Measurements from ENCODE around the gene ZNRF2.

ZNRF2 gene

DNA sequence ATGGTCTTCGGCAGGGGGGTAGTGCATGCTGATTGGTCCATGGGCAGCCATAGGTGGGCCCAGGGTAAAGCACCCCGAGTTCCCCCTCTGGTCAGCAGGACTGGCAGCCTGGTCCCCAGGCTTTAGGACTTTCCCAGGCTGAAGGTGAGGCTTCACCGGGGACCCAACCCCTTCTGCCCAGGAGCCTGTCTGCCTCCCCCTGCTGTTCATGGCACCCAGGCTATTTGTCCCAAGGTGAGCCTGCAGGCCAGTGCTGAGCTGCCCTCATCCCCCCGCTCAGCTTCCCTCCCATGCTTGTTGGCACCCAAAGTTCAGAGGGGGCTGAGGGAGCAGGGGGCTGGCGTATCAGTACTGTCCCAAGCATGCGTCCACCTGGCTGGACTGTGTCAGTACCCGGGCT is 38.5 kb upstream of the ZNRF2 start:
- DNase-seq (ENCODE audit: low read depth): no peak
- H3K4me3 ChIP-seq (ENCODE audit: low read depth, low read length): no peak overlapping the region
- TF ChIP-seq, protein P1, sequence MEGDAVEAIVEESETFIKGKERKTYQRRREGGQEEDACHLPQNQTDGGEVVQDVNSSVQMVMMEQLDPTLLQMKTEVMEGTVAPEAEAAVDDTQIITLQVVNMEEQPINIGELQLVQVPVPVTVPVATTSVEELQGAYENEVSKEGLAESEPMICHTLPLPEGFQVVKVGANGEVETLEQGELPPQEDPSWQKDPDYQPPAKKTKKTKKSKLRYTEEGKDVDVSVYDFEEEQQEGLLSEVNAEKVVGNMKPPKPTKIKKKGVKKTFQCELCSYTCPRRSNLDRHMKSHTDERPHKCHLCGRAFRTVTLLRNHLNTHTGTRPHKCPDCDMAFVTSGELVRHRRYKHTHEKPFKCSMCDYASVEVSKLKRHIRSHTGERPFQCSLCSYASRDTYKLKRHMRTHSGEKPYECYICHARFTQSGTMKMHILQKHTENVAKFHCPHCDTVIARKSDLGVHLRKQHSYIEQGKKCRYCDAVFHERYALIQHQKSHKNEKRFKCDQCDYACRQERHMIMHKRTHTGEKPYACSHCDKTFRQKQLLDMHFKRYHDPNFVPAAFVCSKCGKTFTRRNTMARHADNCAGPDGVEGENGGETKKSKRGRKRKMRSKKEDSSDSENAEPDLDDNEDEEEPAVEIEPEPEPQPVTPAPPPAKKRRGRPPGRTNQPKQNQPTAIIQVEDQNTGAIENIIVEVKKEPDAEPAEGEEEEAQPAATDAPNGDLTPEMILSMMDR (IDR thresholded peaks at IDR 0.05; ENCODE audit: insufficient read depth, low read depth, low read length, missing control alignments): no peak

DNA sequence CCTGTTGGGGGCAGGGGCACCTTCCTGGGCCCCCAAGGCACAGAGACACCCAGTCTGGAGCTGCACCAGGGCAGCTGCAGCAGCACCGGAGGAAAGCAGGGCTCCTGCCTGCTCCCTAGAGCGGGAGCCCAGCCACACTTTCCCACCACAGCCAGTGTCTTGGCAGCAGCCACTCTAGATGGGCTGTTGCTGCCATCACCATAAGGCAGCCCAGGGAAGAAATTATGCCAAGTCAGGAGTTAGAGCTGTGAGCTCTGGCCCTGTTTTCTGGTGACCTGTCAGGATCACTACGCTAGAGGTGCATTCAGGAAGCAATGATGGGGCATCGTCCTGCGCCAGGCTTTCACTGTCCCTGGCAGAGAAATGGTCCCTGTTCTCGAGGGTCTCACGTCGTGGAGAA is 38.0 kb upstream of the ZNRF2 start:
- TF ChIP-seq, protein P1 (IDR thresholded peaks at IDR 0.05; ENCODE audit: insufficient read depth, low read depth, low read length, missing control alignments): no peak
- H3K4me3 ChIP-seq (ENCODE audit: low read depth, low read length): no peak overlapping the region
- DNase-seq (ENCODE audit: low read depth): no peak

DNA sequence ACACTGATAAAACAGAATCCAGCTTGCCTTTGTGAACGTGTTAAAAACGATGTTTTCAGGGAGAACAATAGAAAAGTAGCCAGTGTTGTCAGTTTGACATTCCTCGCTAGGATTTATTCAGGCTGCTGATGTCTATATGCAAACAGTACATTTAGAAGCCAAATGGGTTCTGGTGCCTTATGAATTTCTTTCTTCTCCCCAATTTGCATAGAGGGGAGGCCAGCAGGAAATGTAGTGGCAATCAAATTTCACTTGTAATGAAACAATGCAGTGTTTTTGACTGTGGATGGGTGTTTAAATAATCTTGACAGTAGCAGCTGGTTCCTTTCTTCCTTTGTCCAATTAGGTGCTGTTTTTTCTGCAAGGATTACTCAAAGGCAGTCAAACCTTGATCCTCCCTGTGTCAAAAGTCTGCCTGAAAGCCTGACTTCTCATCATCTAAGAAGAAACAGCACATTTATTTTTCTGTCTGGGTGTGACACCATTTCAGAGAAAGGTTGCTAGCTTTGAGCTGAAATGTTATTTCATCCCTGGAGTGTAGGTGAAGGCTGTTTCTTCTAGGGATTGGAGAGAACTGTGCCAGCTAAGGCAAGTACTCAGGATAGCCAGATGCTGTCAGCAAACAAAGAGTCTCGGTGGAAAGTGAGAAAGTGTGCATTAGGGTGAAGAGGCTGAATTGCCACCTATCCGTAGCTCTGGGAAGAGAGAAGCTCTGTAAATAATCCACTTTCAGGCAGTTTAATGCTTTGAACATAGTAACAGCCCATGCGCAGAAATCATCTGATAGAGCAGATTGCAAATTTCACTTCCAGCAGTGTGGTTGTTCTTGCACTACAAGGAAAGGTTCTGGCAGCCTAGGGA is 36.6 kb upstream of the ZNRF2 start:
- no peak for DNase-seq (ENCODE audit: low read depth)
- TF ChIP-seq, protein P1 (IDR thresholded peaks at IDR 0.05; ENCODE audit: insufficient read depth, low read depth, low read length, missing control alignments): no peak
- H3K4me3 ChIP-seq (ENCODE audit: low read depth, low read length): no peak overlapping the region

DNA sequence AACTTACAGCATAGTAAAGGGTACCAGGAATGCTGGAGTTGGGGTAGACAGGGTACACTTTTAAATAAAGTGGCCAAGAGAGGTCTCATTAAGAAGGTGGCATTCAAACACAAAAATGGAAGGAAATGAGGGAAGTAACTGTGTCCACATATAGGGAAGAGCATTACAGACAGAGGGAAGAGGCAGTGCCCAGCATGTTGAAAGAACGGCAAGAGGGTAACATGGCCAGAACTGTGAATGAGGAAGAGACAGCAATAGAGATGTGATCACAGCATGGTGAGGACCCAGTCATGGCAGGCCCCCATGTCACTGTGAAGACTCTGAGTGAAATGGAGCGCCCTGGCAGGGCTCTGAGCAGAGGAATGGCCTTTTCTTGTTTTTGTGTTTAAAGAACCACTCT is 35.1 kb upstream of the ZNRF2 start:
- no peak for DNase-seq (ENCODE audit: low read depth)
- no peak overlapping the region for H3K4me3 ChIP-seq (ENCODE audit: low read depth, low read length)
- TF ChIP-seq, protein P1 (IDR thresholded peaks at IDR 0.05; ENCODE audit: insufficient read depth, low read depth, low read length, missing control alignments): no peak

DNA sequence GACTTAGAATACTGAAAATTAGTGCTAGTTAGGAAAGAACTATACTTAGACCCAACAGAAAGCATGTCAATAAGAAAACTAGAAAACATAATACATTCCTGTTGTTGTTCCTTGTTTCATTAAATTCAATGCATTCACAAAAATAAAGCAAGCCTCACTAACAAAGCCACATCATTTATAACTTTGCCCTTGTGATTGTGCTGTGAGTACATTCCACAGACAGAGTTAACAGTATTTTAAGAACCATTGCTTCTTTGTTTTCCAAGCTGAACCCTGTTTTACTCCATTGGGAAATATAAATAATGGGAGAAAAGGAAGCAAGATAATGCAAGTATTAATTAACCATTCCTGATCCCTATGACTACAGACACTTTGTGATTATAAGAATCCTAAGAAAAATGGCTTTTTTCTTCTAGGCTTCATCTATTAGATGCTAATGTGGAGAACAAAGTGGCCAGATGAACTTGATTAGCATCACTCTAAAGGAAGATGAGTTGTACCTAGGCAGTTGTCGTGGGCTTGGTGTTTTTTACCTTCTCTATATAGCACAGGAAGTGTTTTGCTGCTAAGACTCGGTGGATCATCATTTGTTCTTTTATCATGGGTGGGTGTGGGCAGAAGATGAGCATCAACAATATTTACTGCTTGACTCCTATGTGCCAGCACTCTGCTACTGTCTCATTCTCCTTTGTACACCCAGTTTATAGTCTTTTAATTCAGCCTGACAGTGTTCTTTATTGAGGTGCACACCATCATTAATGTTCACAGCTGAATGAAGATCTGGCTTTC is 34.2 kb upstream of the ZNRF2 start:
- TF ChIP-seq, protein P1 (IDR thresholded peaks at IDR 0.05; ENCODE audit: insufficient read depth, low read depth, low read length, missing control alignments): no peak
- no peak for DNase-seq (ENCODE audit: low read depth)
- H3K4me3 ChIP-seq (ENCODE audit: low read depth, low read length): no peak overlapping the region

DNA sequence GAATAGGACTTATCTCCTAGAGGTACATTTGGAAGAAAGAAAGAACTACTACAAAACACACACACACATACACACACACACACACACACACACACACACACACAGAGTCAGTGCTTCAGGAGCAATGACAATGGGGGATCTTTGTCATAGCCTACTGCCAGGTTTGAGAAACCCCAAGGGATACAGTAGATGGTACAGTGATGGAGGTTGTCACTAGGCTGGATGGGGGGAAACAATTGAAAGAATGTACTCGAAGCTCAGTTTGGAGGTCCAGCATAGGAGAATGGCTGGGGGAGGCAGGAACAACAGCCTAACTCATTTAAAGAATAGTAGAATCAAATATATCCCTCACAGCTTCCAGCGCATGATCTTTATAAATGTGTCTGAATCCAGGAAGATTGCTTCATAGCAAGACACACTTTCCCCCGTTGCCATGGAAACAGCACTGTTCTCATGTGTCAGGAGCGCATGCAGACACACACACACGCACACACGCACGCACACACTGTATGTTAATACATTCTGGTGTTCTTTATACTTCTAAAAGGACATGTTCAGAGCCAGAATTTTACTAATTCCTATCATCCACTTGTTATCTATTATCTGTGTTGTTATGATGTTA is 32.6 kb upstream of the ZNRF2 start:
- H3K4me3 ChIP-seq (ENCODE audit: low read depth, low read length): no peak overlapping the region
- TF ChIP-seq, protein P1 (IDR thresholded peaks at IDR 0.05; ENCODE audit: insufficient read depth, low read depth, low read length, missing control alignments): no peak
- DNase-seq (ENCODE audit: low read depth): peak; percentile 11

Measured in GM12865 (cell line).